GM12864 (cell line): ENCODE results near the gene RAB8B.

ENCODE experiments used
- DNase-seq: peaks from one replicate; pipeline ENCODE4 v3.0.0-alpha.2; 2011; ENCODE audit warnings: low read depth
- H3K4me3 ChIP-seq: 2 replicates; pipeline ENCODE4 v1.5.1; 2011; ENCODE audit warnings: mild to moderate bottlenecking, low read depth, low read length, control low read depth
- CTCF ChIP-seq: IDR thresholded peaks from 2 replicates; pipeline ENCODE4 v1.5.1; 2011; ENCODE audit warnings: low read depth, mild to moderate bottlenecking, moderate library complexity, low read length, control low read depth, inconsistent platforms; ENCODE audit errors: missing control alignments

RAB8B gene

GRCh38 chr15:63188926-63189871 is at the start of gene RAB8B:
Gene RAB8B, plus strand, starts transcription at chr15:63189606. Its CDS starts 19 bp downstream, at chr15:63189625.
- peak within 1 kb of the TSS; percentile 96 for H3K4me3 ChIP-seq
- peak; percentile 68 for DNase-seq
- TF ChIP-seq CTCF, result no peak

GRCh38 chr15:63140936-63141335 is 48.5 kb upstream of the RAB8B start:
- H3K4me3 ChIP-seq, result no peak overlapping the region
- no peak for TF ChIP-seq CTCF
- no peak for DNase-seq

- no peak for DNase-seq
- no peak for TF ChIP-seq CTCF
- no peak overlapping the region for H3K4me3 ChIP-seq
Measured at GRCh38 chr15:63145426-63145825, 44.0 kb upstream of the RAB8B start.

- no peak for DNase-seq
- H3K4me3 ChIP-seq, result no peak overlapping the region
- no peak for TF ChIP-seq CTCF
Measured at GRCh38 chr15:63146684-63147083, 42.7 kb upstream of the RAB8B start.

GRCh38 chr15:63151665-63152064 is 37.7 kb upstream of the RAB8B start:
- DNase-seq, result no peak
- H3K4me3 ChIP-seq, result no peak overlapping the region
- no peak for TF ChIP-seq CTCF

GRCh38 chr15:63155486-63155885 is 33.9 kb upstream of the RAB8B start:
- no peak for TF ChIP-seq CTCF
- H3K4me3 ChIP-seq, result peak overlapping the region; percentile 75; the same call in 1 of the 2 replicates
- DNase-seq, result no peak

GRCh38 chr15:63156086-63156710 is 33.2 kb upstream of the RAB8B start:
- peak overlapping the region; percentile 75 for H3K4me3 ChIP-seq
- no peak for TF ChIP-seq CTCF
- DNase-seq, result no peak
